Sigmoid colon (tissue), 4 donors: ENCODE results near the gene EFCAB8.

Source experiments
- CTCF ChIP-seq, 4 experiments: fragments of 450-650 bp in 3 of 4; fragments of 200-600 bp in 1 of 4; IDR thresholded peaks; one replicate each; pipeline ENCODE4 v1.5.1; 2016 to 2019; ENCODE audit warnings: antibody characterized with exemption in 4 of 4, mild to moderate bottlenecking in 3 of 4, moderate library complexity in 2 of 4
- EP300 ChIP-seq, 4 donors: sonication (generic); formaldehyde crosslinking; IDR thresholded peaks; one replicate each; pipeline ENCODE4 v1.6.1; 2017; ENCODE audit warnings: antibody characterized with exemption in 4 of 4
- POLR2A ChIP-seq, 2 donors: fragments of 450-650 bp; IDR thresholded peaks; one replicate each; pipeline ENCODE4 v1.6.1; 2016; ENCODE audit warnings: antibody characterized with exemption in 2 of 2, mild to moderate bottlenecking in 2 of 2, moderate library complexity in 2 of 2

- TF ChIP-seq CTCF (IDR thresholded peaks at IDR 0.05) = no peak
- no peak for TF ChIP-seq EP300 (IDR thresholded peaks at IDR 0.05)
- no peak for TF ChIP-seq POLR2A (IDR thresholded peaks at IDR 0.05)
These were observed 35.3 kb downstream of the EFCAB8 start for GRCh38 chr20:32894026-32894483.
